Stimulated activated naive B cell treated with anti-CD40 and anti-IgM and Interleukin-4, amounts not matched to agents 10 μg/mL and 1 μg/mL and 100 μg/mL, for 72 hours (primary cell): ENCODE measurements around the gene DUSP2.

Source experiments
- ATAC-seq, 2 donors: fragments of 150-1000 bp; cut with Tn5 transposase; replicated peaks; 2 replicates each; pipeline ENCODE4 v1.10.0; 2021; ENCODE audit warnings: moderate library complexity in 1 of 2
- DNase-seq: peaks from one replicate; pipeline ENCODE4 v3.0.0; 2021
- H3K27ac Mint-ChIP-seq: one replicate; pipeline ENCODE4 v1.8.0; 2022; ENCODE audit warnings: mild to moderate bottlenecking, mixed read lengths
- H3K27me3 Mint-ChIP-seq, 2 donors: one replicate each; pipeline ENCODE4 v1.8.0; 2022; ENCODE audit warnings: mixed read lengths in 2 of 2
- H3K36me3 Mint-ChIP-seq, 2 donors: one replicate each; pipeline ENCODE4 v1.8.0; 2022; ENCODE audit warnings: mixed read lengths in 2 of 2, mild to moderate bottlenecking in 1 of 2
- H3K4me1 Mint-ChIP-seq, 2 donors: one replicate each; pipeline ENCODE4 v1.8.0; 2022; ENCODE audit warnings: mixed read lengths in 2 of 2, mild to moderate bottlenecking in 1 of 2
- H3K4me3 Mint-ChIP-seq, 2 donors: one replicate each; pipeline ENCODE4 v1.8.0; 2022; ENCODE audit warnings: mild to moderate bottlenecking in 2 of 2, mixed read lengths in 2 of 2, moderate library complexity in 1 of 2
- H3K9me3 Mint-ChIP-seq, 2 donors: one replicate each; pipeline ENCODE4 v1.8.0; 2022; ENCODE audit warnings: mixed read lengths in 2 of 2, mild to moderate bottlenecking in 1 of 2

The DUSP2 gene

DNA sequence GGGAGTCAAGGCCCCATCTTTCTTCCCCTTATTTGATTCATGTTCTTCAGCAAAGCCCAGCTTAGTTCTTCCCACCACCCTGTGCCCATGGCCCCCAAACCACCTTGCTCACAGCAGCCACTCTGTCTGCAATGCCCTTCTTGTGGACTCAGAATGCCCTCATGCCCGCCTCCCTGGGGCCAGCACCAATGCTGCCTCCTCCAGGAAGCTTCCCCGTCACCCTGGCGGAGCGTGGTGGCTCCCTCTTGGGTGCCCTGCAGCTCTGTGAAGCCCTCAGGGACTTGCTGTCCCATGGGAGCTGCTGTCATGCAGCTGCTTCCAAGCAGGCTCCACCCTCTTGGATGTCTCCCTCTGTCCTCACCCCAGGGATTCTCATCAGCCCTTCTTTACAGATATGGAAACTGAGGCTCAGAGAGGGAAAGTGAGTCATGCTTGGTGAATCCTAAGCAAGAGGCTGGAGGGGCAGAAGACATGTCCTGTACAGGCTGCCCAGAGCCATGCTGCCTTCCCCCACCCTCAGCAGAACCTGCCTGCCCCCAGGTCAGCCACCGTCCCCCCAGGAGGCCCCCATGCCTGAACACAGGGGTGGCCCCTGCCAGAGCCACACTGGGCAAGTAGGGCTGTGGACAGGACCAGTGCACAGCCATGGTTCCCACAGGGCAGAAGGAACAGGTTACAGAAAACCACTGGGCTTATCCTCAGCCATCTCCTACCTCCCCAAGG, 11.8 kb upstream of the DUSP2 start:
- Mint-ChIP-seq H3K36me3 (peaks cover 2 to 15% of the 10 kb centered on the region in 2 donors), H3K9me3 (peaks cover 7% of the 10 kb centered on the region in 2 donors)
- ATAC-seq = peak; percentile 75 to 76

DNA sequence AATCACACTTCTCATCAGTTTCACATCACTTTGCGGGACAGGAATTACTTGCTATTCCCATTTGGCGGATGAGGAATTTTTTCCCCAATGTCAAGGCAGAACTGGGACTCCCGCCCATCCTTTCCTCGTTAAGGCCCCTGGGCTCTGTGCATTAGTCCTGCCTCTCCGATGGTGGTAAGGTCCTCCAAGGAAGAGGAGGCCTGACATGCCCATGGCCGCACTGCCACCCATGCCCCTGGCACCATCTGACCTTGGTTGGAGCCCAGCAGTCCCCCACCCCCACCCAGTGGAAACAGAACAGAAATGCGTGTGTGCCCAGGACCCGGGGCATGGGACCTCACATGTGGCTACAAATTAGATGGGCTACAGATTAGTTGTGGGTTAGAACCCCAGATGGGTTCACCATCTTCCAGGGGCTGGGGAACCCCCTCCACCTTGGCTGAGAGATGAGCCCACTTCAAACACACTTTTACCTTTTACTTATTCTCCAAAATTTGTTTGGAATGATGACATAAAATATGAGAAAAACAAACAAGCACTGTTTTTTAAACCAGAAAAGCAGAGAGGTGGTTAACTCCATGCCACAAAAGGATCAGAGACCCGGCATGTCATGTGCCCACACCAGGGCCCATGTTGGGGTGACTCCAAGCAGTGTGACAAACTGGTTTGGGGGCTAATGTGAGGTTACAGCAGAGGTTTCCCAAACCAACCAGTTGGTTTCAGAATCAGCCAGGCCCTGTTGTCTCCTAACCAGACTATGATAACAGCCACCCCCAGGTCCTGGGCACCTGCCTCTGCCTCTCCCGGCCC, 11.0 kb upstream of the DUSP2 start:
- DNase-seq (no peak), ATAC-seq (peak; percentile 14 to 19)
- H3K27me3 Mint-ChIP-seq = no peaks in the 10 kb centered on the region
- peaks cover 73 to 89% of the 10 kb centered on the region in 2 donors for H3K4me1 Mint-ChIP-seq
- H3K36me3 Mint-ChIP-seq = peaks cover 2 to 15% of the 10 kb centered on the region in 2 donors
- peaks cover 7% of the 10 kb centered on the region in 2 donors for H3K9me3 Mint-ChIP-seq
- H3K4me3 Mint-ChIP-seq = peak overlapping the region; percentile 87 to 93
- peak overlapping the region; percentile 98 for H3K27ac Mint-ChIP-seq

More for the DNA sequence above, 11.8 kb upstream of the DUSP2 start:
- Mint-ChIP-seq H3K27me3 (no peaks in the 10 kb centered on the region), H3K4me1 (peaks cover 73 to 86% of the 10 kb centered on the region in 2 donors), H3K27ac (peak overlapping the region; percentile 98), H3K4me3 (peak overlapping the region; percentile 87 to 93)
- peak; percentile 86 for DNase-seq

DNA sequence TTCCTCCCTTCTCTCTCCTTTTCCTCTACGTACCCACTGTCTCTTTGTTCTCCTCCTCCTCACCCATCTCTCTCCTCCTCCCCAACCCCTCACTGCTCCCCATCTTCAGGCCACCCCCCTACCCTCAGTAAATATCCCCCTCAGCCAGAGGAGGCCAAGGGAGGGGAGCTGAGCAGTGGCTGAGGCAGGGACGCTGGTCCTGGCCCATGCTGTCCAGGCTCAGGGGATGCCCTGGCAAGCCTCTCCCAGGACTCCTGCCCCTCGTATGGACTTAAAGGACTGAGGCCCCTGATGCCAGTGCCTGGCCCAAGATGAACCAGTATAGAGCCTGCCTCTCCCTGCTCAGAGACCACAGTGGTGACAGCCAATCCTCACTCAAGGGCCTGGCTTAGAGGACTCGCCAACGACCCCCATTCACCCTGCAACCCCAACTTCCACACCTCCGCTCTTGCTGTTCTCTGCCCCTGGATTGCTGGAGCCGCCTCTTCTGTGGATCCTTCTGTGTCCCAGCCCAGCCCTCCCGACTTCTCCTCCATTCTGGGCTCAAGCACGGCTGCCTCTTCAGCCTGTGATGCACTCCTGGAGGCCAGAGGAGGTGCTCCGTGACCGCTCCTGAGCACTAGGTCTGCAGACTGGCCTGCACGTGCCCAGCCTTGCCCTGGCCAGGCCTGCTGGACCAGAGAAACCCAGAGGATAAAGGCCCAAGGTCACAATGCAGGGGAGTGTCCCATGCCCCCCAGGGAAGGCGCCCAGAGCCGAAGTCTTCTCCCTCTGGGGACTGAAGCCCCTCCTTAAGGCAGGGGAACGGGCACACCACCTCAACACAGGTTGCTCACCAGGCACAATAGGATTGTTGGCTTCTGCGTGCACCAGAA, 9.5 kb upstream of the DUSP2 start:
- H3K27me3 Mint-ChIP-seq = no peaks in the 10 kb centered on the region
- peak overlapping the region; percentile 84 for H3K27ac Mint-ChIP-seq
- DNase-seq (no peak), ATAC-seq (no peak)
- H3K4me3 Mint-ChIP-seq = no peak overlapping the region
- peaks cover 0 to 8% of the 10 kb centered on the region in 2 donors for H3K36me3 Mint-ChIP-seq
- H3K9me3 Mint-ChIP-seq = no peaks in the 10 kb centered on the region
- H3K4me1 Mint-ChIP-seq = peaks cover 71 to 99% of the 10 kb centered on the region in 2 donors

DNA sequence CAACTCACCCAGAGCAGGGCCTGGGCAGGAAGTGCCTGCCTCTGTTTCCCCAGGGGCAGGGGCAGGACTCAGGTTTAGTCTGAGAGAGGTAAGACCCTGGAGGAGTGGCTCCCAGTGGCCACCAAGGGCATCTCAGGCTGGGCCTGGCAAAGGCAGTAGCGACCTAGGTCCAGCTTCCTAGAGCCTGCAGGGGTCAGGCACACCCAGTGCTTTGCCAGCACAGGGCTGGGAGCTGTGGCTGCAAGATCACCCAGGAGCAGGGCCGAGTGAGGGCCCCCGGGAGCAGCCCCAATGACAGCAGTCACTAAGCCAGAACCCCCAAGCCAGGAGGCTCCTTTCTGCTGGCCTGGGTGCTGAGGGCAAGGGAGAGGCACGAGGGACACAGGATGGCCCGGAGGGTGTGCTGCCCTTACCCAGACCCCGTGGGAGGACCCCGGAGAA, 8.8 kb upstream of the DUSP2 start:
- peaks cover 67 to 96% of the 10 kb centered on the region in 2 donors for H3K4me1 Mint-ChIP-seq
- H3K27ac Mint-ChIP-seq = no peak overlapping the region
- no peak overlapping the region for H3K4me3 Mint-ChIP-seq
- no peaks in the 10 kb centered on the region for H3K27me3 Mint-ChIP-seq
- ATAC-seq (no peak), DNase-seq (no peak)
- no peaks in the 10 kb centered on the region for H3K9me3 Mint-ChIP-seq
- H3K36me3 Mint-ChIP-seq = peaks cover 0 to 7% of the 10 kb centered on the region in 2 donors

DNA sequence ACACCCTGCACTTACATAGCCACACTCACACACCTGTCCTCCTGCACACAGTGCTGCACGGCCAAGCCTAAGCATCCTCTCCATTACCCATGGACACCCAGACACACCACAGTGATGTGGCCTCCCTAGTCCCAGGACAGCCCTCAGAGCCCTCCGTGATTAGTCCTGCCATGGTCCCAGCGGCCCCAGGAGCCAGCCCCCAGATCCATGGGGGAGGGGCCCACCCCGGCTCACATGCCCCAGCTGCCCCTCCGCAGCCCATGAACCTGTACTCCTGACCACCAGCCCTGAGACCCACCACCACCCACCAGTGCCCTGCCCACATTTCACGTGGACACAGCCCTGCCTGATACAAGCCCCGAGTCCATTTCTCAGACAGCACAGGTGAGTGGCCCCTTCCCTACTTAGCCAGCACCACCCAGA, 8.1 kb upstream of the DUSP2 start:
- ATAC-seq (no peak), DNase-seq (no peak)
- Mint-ChIP-seq H3K9me3 (no peaks in the 10 kb centered on the region), H3K36me3 (peaks cover 0 to 7% of the 10 kb centered on the region in 2 donors), H3K27ac (no peak overlapping the region), H3K27me3 (no peaks in the 10 kb centered on the region), H3K4me1 (peaks cover 67 to 96% of the 10 kb centered on the region in 2 donors), H3K4me3 (no peak overlapping the region)

DNA sequence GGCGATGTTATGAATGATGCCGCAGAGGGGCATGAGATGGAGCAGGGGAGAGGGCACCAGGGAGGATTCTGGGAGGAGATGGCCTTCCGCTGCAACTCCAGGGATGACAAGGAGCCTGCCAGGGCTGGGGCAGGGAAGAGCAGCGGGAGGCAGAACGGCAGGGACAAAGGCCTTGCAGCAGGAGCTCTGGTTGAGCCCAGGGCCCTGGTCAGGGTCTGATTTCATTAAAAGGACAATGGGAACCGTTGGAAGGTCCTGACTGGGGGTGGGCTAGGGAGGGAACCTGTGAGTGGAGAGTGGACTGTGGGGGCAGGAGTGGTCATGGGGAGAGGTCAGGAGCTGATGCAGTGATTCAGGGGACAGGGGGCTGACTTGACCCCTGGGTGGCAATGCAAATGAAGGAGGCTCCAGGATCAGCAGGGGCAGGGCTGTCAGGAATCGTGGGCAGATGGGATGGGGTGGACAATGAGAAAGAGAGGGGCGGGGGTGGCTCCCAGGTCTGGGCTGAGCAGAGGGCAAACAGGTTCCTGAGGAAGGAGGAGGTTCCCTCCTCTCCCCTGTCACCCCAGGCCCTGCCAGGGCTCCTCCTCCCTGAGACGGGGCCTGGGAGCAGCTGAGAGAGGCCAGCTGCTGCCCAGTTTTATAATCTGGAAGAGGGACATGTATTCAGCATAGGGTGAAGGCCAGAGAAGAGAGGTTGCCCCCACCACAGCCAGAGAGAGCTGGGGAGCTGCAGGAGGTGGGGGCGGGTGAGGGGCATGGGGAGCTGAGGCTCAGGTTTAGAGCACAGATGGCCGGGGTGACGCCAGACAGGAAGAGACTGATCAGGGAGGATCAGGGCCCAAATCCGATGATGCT, 7.3 kb upstream of the DUSP2 start:
- peaks cover 67 to 96% of the 10 kb centered on the region in 2 donors for H3K4me1 Mint-ChIP-seq
- no peak overlapping the region for H3K4me3 Mint-ChIP-seq

DNA sequence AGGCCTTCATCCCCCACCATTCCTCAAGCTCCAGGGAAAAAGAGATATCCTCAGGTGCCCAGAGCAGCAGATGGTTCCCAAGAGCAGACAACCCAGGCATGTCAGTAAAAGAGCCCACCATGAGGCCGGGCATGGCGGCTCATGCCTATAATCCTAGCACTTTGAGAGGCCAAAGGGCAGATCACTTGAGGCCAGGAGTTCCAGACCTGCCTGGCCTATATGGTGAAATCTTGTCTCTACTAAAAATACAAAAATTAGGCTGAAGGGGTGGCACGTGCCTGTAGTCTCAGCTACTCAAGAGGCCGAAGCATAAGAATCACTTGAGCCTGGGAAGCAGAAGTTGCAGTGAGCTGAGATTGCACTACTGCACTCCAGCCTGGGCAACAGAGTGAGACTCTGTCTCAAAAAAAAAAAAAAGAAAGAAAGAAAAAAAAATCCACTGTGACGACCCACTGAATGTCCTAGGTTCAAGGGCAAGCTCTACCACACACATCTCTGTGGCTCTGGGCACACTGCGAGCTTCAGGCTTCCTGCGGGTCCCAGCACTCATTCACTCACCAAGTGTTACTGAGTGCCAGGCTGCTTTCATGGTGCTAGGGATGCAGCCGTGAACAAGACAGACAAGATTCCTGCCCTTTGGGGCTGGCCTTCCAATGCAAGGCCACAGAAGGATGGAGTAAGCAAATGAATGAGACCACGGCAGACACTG, 6.5 kb upstream of the DUSP2 start:
- peaks cover 67 to 96% of the 10 kb centered on the region in 2 donors for H3K4me1 Mint-ChIP-seq

More for the DNA sequence above, 7.3 kb upstream of the DUSP2 start:
- ATAC-seq (no peak), DNase-seq (no peak)
- no peaks in the 10 kb centered on the region for H3K27me3 Mint-ChIP-seq
- peak overlapping the region; percentile 72 for H3K27ac Mint-ChIP-seq
- H3K36me3 Mint-ChIP-seq = peaks cover 0 to 7% of the 10 kb centered on the region in 2 donors
- H3K9me3 Mint-ChIP-seq = no peaks in the 10 kb centered on the region

DNA sequence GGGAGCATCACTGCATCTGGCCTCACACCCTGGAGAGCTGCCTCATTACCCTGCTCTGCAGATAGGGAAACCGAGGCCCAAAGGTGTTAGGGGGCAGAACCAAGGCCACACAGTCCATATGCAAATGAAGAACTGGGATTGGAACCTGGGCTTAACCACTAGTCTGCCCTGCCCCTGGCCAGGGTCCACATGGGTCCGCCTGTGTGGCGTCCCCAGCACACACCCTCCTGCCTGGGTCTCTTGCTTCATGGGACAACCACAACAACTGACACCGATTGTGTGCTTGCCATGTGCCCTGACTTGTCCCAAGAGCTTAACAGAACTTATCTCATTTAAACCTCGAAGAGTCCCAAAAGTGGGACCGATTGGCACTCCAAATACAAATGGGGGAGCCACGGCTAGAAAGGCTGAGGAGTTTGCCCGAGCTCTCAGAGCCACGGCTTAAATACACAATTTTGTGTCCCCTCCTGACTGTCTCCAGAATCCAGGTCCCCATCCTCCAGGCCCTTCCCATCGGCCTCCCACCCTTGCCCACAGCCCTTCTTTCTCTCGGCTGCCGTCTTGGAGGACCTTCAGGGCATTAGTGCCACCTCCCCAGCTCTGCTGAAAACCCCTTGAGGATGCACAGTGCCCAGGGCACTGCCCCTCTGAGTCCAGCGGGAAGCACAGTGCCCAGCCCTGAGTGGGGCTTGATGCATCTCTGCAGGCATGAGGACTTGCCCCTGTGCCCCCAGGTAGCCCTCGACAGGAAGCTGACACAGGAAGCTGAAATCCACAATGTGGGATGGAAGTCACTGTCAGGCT, 5.8 kb upstream of the DUSP2 start:
- ATAC-seq = no peak
- Mint-ChIP-seq H3K4me1 (peaks cover 67 to 96% of the 10 kb centered on the region in 2 donors), H3K27ac (peak overlapping the region; percentile 92), H3K36me3 (peaks cover 0 to 2% of the 10 kb centered on the region in 2 donors), H3K27me3 (no peaks in the 10 kb centered on the region), H3K4me3 (no peak overlapping the region), H3K9me3 (no peaks in the 10 kb centered on the region)
- no peak for DNase-seq

More for the DNA sequence above, 6.5 kb upstream of the DUSP2 start:
- peak overlapping the region; percentile 72 for H3K27ac Mint-ChIP-seq
- no peaks in the 10 kb centered on the region for H3K27me3 Mint-ChIP-seq
- ATAC-seq (no peak), DNase-seq (no peak)
- H3K36me3 Mint-ChIP-seq = peaks cover 0 to 4% of the 10 kb centered on the region in 2 donors
- no peaks in the 10 kb centered on the region for H3K9me3 Mint-ChIP-seq
- H3K4me3 Mint-ChIP-seq = no peak overlapping the region

DNA sequence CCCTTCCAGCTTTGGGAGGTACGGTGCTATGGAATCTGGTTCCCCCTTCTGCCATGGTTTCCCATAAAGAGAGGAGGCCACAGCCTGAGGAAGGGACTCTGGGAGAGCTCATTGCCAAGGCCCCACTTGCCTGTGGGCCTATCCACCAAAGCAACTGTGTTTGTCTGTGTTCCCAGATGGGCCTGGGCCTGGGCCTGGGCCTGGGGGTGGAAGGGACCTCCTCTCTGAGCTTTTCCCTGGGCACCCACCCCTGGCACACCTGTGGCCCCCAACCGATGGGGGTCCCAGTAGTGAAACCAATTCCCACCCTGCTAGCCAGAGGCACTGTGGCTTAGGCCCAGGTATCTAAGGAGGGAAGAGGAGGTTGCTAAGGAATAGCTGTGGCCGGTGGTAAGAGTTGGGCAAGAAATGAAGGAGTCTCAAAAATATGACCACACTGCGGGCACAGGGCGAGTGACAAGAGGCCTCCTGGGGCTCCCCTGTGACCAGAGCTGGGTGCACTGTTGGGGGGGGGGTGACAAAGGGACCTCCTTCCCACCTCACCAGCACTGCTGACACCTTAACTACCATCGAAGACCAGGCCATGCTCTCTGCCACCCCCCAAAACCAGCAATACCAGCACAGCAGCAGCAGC, 4.9 kb upstream of the DUSP2 start:
- no peaks in the 10 kb centered on the region for H3K36me3 Mint-ChIP-seq
- H3K4me3 Mint-ChIP-seq = no peak overlapping the region
- DNase-seq = no peak
- H3K27me3 Mint-ChIP-seq = no peaks in the 10 kb centered on the region
- peak overlapping the region; percentile 92 for H3K27ac Mint-ChIP-seq
- peaks cover 65 to 94% of the 10 kb centered on the region in 2 donors for H3K4me1 Mint-ChIP-seq
- no peak for ATAC-seq
- H3K9me3 Mint-ChIP-seq = no peaks in the 10 kb centered on the region

DNA sequence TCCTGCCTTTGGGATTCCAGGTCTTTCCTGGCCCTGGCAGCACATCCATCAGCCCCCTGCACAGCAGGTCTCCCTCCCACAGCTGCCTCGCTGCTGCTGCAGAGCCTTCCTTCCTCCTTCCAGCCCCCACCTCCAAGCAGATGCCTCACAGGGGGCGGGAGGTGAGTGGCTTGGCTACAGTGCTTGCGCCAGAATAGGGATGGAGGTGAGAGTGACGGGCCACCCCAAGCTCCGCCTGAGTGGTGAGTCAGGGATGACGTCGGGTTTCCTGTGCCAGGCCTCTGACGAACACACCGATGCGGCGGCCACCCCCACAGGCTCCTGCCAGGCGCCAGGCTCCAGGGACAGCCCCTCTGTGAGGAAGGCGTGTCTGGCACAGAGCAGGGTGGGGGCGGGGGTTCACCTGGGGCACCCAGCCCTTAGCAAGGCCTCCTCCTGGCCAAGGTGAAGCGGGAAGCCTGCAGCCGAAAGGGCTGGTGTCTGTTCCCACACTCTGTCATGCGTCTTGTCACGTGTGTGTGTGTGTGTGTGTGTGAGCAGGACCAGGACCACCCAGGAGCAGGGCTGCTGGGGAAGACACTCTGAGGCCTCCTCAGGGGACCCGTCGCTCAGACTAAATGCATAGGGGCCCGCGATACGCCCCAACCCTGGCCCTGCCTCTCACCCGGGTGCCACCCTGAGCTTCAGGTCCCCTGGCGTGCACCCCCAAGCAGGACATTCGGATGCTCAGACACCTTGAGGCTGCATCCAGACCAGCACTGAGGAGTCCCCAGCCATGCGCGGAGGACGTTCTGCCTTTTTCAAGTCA, 3.4 kb upstream of the DUSP2 start:
- H3K27me3 Mint-ChIP-seq = no peaks in the 10 kb centered on the region
- H3K4me1 Mint-ChIP-seq = peaks cover 59 to 91% of the 10 kb centered on the region in 2 donors
- DNase-seq (peak; percentile 94), ATAC-seq (peak; percentile 62 to 63)
- no peaks in the 10 kb centered on the region for H3K9me3 Mint-ChIP-seq
- peak overlapping the region; percentile 89 to 98 for H3K4me3 Mint-ChIP-seq
- H3K27ac Mint-ChIP-seq = peak overlapping the region; percentile 94
- H3K36me3 Mint-ChIP-seq = peaks cover 11 to 12% of the 10 kb centered on the region in 2 donors

DNA sequence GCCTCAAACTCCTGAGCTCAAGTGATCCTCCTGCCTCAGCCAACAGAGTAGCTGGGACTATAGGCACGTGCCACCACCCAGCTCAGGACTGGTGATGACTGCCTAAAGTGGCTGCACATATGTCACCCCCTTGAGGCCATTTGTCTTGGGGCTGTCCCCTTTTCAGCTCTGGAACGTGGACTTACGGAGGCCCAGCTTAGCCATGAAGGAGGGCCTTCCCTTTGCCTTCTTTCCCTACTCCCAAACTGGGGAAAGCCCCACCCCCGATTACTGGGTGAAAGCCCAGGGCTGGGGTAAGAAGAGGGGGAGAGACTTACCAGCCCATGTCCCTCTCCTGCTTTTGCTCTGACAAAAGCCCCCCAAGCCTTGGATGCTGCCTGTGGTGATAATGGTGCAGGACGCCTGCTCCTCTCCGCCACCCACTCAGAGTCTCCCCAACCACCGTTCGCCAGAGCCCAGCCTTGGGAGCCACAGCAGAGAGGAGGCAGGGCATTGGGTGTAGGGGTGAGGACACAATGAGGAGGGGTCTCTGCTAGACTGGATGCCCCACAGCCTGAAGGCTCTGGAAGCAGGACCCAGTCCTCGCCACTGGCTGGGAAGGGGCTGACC, 2.5 kb upstream of the DUSP2 start:
- peaks cover 55 to 91% of the 10 kb centered on the region in 2 donors for H3K4me1 Mint-ChIP-seq

More for the DNA sequence above, 2.5 kb upstream of the DUSP2 start:
- H3K36me3 Mint-ChIP-seq = peaks cover 20 to 21% of the 10 kb centered on the region in 2 donors
- ATAC-seq = no peak
- peak overlapping the region; percentile 89 to 98 for H3K4me3 Mint-ChIP-seq
- no peaks in the 10 kb centered on the region for H3K27me3 Mint-ChIP-seq
- H3K27ac Mint-ChIP-seq = peak overlapping the region; percentile 94
- DNase-seq = peak; percentile 36
- H3K9me3 Mint-ChIP-seq = no peaks in the 10 kb centered on the region
